PC-3 (cell line): ENCODE data around the gene MTCL1. TPM values are rescaled to one million over a fixed set of nuclear protein-coding genes. Genes with fewer than 3 reads are reported as not detected.

Source experiments
- ATAC-seq: fragments of 200-7000 bp; cut with Tn5 transposase; 2 replicates; pipeline ENCODE4 v1.9.1; 2020; ENCODE audit warnings: mild to moderate bottlenecking, moderate library complexity
- BruUV-seq: library from RNA; stranded (reverse); fragments of 400-500 nt; replicated peaks from 2 replicates; lab custom pipeline; 2021; lab: Mats Ljungman, UMichigan
- CTCF ChIA-PET: fragments of 300-600 bp; sonication (Branson Sonifier 250); formaldehyde crosslinking; loops from one replicate; lab custom pipeline; 2022; ENCODE audit warnings: antibody characterized with exemption; lab: Charles Lee
- POLR2A ChIA-PET: fragments of 300-600 bp; sonication (Branson Sonifier 250); formaldehyde crosslinking; loops from one replicate; lab custom pipeline; 2022; ENCODE audit warnings: antibody characterized with exemption; ENCODE audit not compliant: unreplicated experiment; lab: Charles Lee
- DNase-seq: peaks from one replicate; pipeline ENCODE4 v3.0.0-alpha.2; 2015
- H2AFZ ChIP-seq: fragments of 300-600 bp; sonication (generic); 2 replicates; pipeline ENCODE4 v1.6.0; 2016; ENCODE audit warnings: antibody characterized with exemption, low read length
- H3F3A ChIP-seq: fragments of 300-600 bp; sonication (generic); one replicate; pipeline ENCODE4 v1.6.0; 2017; ENCODE audit warnings: antibody characterized with exemption, low read length, control low read depth, mild to moderate bottlenecking; ENCODE audit not compliant: unreplicated experiment
- H3K27ac ChIP-seq: fragments of 300-600 bp; sonication (generic); 2 replicates; pipeline ENCODE4 v1.5.1; 2016; ENCODE audit warnings: mild to moderate bottlenecking, low read length
- H3K27me3 ChIP-seq: fragments of 300-600 bp; sonication (generic); 2 replicates; pipeline ENCODE4 v1.6.1; 2016; ENCODE audit warnings: low read length, mixed read lengths
- H3K36me3 ChIP-seq: fragments of 300-600 bp; sonication (generic); 2 replicates; pipeline ENCODE4 v1.6.1; 2016; ENCODE audit warnings: low read depth, mixed run types, low read length, mixed read lengths
- H3K4me1 ChIP-seq: fragments of 300-600 bp; sonication (generic); 2 replicates; pipeline ENCODE4 v1.5.1; 2016; ENCODE audit warnings: low read length; ENCODE audit not compliant: insufficient read depth
- H3K4me2 ChIP-seq: fragments of 300-600 bp; sonication (generic); 2 replicates; pipeline ENCODE4 v1.6.0; 2016; ENCODE audit warnings: low read length
- H3K4me3 ChIP-seq: fragments of 300-600 bp; sonication (generic); 2 replicates; pipeline ENCODE4 v1.5.1; 2016; ENCODE audit warnings: mild to moderate bottlenecking, low read length, mixed read lengths
- H3K79me2 ChIP-seq: fragments of 300-600 bp; sonication (generic); 2 replicates; pipeline ENCODE4 v1.6.1; 2017; ENCODE audit warnings: low read length, mixed read lengths
- H3K9ac ChIP-seq: fragments of 300-600 bp; sonication (generic); 2 replicates; pipeline ENCODE4 v1.6.0; 2016; ENCODE audit warnings: mild to moderate bottlenecking, low read length
- H3K9me2 ChIP-seq: fragments of 300-600 bp; sonication (generic); replicated peaks from 2 replicates; pipeline ENCODE4 v1.6.1; 2016; ENCODE audit warnings: mixed run types, low read length, mixed read lengths
- H3K9me3 ChIP-seq: fragments of 300-600 bp; sonication (generic); 2 replicates; pipeline ENCODE4 v1.6.1; 2016; ENCODE audit warnings: low read length, mixed read lengths
- H4K20me1 ChIP-seq: fragments of 300-600 bp; sonication (generic); 2 replicates; pipeline ENCODE4 v1.6.1; 2016; ENCODE audit warnings: low read length, mixed read lengths
- EZH2 ChIP-seq: fragments of 300-600 bp; sonication (generic); IDR thresholded peaks from one replicate; pipeline ENCODE4 v1.6.1; 2017; ENCODE audit warnings: antibody characterized with exemption, mild to moderate bottlenecking, low read length; ENCODE audit not compliant: unreplicated experiment
- EZH2phosphoT487 ChIP-seq: fragments of 300-600 bp; sonication (generic); IDR thresholded peaks from 2 replicates; pipeline ENCODE4 v1.6.1; 2018; ENCODE audit warnings: mild to moderate bottlenecking, antibody characterized with exemption, low read length, borderline replicate concordance
- intact Hi-C: fragments of 100-400 bp; cut with micrococcal nuclease; formaldehyde crosslinking; loops from 2 replicates; pipeline ENCODE4 v1.9.0; 2023
- total RNA-seq: library from RNA; depleted of rRNA; stranded (reverse); fragments of >200 nt; gene quantifications from 2 replicates; pipeline ENCODE4 v1.2.3, GENCODE V29; 2014; rRNA removed
- TF ChIP-seq, protein P1 (sequence below): fragments of 300-600 bp; sonication (generic); conservative IDR thresholded peaks from 2 replicates; pipeline ENCODE4 v1.5.1; 2017; ENCODE audit warnings: antibody characterized with exemption, low read depth, mild to moderate bottlenecking, low read length

Gene MTCL1
- total RNA-seq, 1 experiment from 2014 or later: 33.1 TPM

DNA sequence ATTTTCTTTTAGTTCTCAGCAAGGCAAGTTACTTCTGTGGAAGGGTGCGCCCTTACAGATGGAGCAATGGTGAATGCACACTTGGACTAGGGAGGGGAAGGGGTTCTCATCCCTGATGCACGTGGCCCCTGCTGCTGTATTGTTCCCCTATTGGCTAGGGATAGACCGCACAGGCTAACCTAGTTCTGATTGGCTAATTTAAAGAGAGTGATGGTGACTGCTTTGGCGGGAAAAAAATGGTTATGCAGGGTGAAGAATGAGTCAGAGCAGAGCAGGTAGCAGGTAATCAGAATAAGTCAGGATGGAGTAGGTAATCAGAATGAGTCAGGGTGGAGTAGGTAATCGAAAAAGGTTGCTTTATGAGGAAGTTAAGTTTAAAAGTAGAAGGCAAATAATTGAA, 171.5 kb downstream of the MTCL1 start:
- CTCF ChIA-PET: no interaction called here

DNA sequence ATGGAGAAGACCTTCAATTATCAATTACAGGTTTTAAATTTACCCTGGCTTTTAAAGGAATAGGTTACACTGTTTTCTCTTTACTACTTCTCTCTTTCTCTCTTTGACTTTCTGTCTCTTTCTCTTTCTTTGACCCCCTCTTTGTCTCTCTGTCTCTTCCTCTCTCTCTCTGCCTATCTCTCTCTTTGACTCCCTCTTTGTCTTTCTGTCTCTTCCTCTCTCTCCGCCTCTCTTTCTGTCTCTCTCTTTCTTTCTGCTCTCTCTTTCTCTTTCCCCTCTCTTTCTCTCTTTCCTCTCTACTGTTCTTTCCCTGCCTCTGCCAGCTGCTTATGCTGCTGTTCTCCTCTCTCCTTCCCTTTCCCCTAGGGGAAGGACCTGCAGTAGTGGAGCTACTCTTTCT, 175.7 kb downstream of the MTCL1 start:
- ChIA-PET POLR2A (no interaction called here), CTCF (no interaction called here)
- intact Hi-C loops: no loop called here
- peaks cover 15% of the 10 kb centered on the region for H3K4me1 ChIP-seq
- H3K79me2 ChIP-seq: no peaks in the 10 kb centered on the region
- H3K36me3 ChIP-seq: no peaks in the 10 kb centered on the region
- no peaks in the 10 kb centered on the region for H4K20me1 ChIP-seq
- no peaks in the 10 kb centered on the region for H3F3A ChIP-seq
- H3K27me3 ChIP-seq: no peaks in the 10 kb centered on the region
- no peak overlapping the region for H3K27ac ChIP-seq
- H3K9me2 ChIP-seq: no peaks in the 10 kb centered on the region
- BruUV-seq: no TSS peak
- TF ChIP-seq EZH2phosphoT487 (no peak), EZH2 (no peak)
- TF ChIP-seq, protein P1, sequence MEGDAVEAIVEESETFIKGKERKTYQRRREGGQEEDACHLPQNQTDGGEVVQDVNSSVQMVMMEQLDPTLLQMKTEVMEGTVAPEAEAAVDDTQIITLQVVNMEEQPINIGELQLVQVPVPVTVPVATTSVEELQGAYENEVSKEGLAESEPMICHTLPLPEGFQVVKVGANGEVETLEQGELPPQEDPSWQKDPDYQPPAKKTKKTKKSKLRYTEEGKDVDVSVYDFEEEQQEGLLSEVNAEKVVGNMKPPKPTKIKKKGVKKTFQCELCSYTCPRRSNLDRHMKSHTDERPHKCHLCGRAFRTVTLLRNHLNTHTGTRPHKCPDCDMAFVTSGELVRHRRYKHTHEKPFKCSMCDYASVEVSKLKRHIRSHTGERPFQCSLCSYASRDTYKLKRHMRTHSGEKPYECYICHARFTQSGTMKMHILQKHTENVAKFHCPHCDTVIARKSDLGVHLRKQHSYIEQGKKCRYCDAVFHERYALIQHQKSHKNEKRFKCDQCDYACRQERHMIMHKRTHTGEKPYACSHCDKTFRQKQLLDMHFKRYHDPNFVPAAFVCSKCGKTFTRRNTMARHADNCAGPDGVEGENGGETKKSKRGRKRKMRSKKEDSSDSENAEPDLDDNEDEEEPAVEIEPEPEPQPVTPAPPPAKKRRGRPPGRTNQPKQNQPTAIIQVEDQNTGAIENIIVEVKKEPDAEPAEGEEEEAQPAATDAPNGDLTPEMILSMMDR: no peak
- H3K9ac ChIP-seq: no peak overlapping the region
- ATAC-seq: no peak
- no peak for DNase-seq
- H3K4me3 ChIP-seq: no peak overlapping the region
- no peak overlapping the region for H3K4me2 ChIP-seq
- H2AFZ ChIP-seq: no peak overlapping the region
- H3K9me3 ChIP-seq: no peaks in the 10 kb centered on the region

More for the DNA sequence above, 171.5 kb downstream of the MTCL1 start:
- Histone ChIP-seq H3K4me3 (no peak overlapping the region), H3F3A (no peaks in the 10 kb centered on the region), H2AFZ (no peak overlapping the region), H3K4me2 (no peak overlapping the region), H3K9me2 (no peaks in the 10 kb centered on the region), H4K20me1 (no peaks in the 10 kb centered on the region), H3K9ac (no peak overlapping the region), H3K36me3 (no peaks in the 10 kb centered on the region), H3K9me3 (no peaks in the 10 kb centered on the region), H3K79me2 (no peaks in the 10 kb centered on the region), H3K4me1 (no peaks in the 10 kb centered on the region), H3K27ac (no peak overlapping the region), H3K27me3 (no peaks in the 10 kb centered on the region)
- intact Hi-C loops: no loop called here
- ATAC-seq (no peak), DNase-seq (peak; percentile 23)
- no TSS peak for BruUV-seq
- TF ChIP-seq, protein P1: no peak
- TF ChIP-seq EZH2phosphoT487 (no peak), EZH2 (no peak)
- POLR2A ChIA-PET: no interaction called here

Other genes with a start within 250 kb of the MTCL1 start
- gene RAB12, start 96.1 kb upstream of the MTCL1 start, total RNA-seq: 50.9 and 54.9 TPM in 2 replicates